ENCODE data around the gene EHMT2.

The EHMT2 gene

GRCh38 chr6:31837369-31838113, 60.0 kb downstream of the EHMT2 start:
- no peak for TF ChIP-seq CTCF (IDR thresholded peaks at IDR 0.05; ENCODE audit: insufficient read depth, missing control alignments)
- DNase-seq (ENCODE audit: insufficient read length, low spot score): no peak
- FAIRE-seq: no peak

GRCh38 chr6:31836474-31837368, 60.8 kb downstream of the EHMT2 start:
- no peak for FAIRE-seq
- no peak for DNase-seq (ENCODE audit: insufficient read length, low spot score)
- no peak for TF ChIP-seq CTCF (IDR thresholded peaks at IDR 0.05; ENCODE audit: insufficient read depth, missing control alignments)

- no peak for TF ChIP-seq CTCF (IDR thresholded peaks at IDR 0.05; ENCODE audit: insufficient read depth, missing control alignments)
- DNase-seq (ENCODE audit: insufficient read length, low spot score) (no peak), FAIRE-seq (no peak)
Measured at GRCh38 chr6:31836047-31836473, 61.4 kb downstream of the EHMT2 start.

- DNase-seq (ENCODE audit: insufficient read length, low spot score) (peak; percentile 95), FAIRE-seq (no peak)
- TF ChIP-seq CTCF (IDR thresholded peaks at IDR 0.05; ENCODE audit: insufficient read depth, missing control alignments): no peak
Measured at GRCh38 chr6:31834367-31835250, 62.9 kb downstream of the EHMT2 start.

GRCh38 chr6:31831350-31832215, 65.9 kb downstream of the EHMT2 start:
- FAIRE-seq: no peak
- DNase-seq (ENCODE audit: insufficient read length, low spot score): no peak
- no peak for TF ChIP-seq CTCF (IDR thresholded peaks at IDR 0.05; ENCODE audit: insufficient read depth, missing control alignments)

- no peak for DNase-seq (ENCODE audit: insufficient read length, low spot score)
- no peak for FAIRE-seq
- TF ChIP-seq CTCF (IDR thresholded peaks at IDR 0.05; ENCODE audit: insufficient read depth, missing control alignments): no peak
Measured at GRCh38 chr6:31830886-31831335, 66.6 kb downstream of the EHMT2 start.
